Upper lobe of left lung (tissue), 4 donors: ENCODE results near the gene OR52A1.

ENCODE experiments used
- CTCF ChIP-seq, 6 experiments: fragments of 450-650 bp in 4 of 6; fragments of 200-600 bp in 2 of 6; sonication (generic) in 2 of 6; IDR thresholded peaks; one replicate each; pipeline ENCODE4 v1.5.1; 2016 to 2019; ENCODE audit warnings: antibody characterized with exemption in 6 of 6
- POLR2A ChIP-seq, 4 donors: fragments of 450-650 bp; IDR thresholded peaks; one replicate each; pipeline ENCODE4 v1.5.1; 2016 to 2017; ENCODE audit warnings: antibody characterized with exemption in 4 of 4, mild to moderate bottlenecking in 2 of 4

- no peak for TF ChIP-seq CTCF (IDR thresholded peaks at IDR 0.05)
- TF ChIP-seq POLR2A (IDR thresholded peaks at IDR 0.05): no peak
Measured at GRCh38 chr11:5137996-5138395, 16.6 kb downstream of the OR52A1 start, which contains the start of gene OR52A5.
